Spleen (tissue), 7 donors: ENCODE measurements around the gene ADAMTSL1.

ENCODE experiments used
- POLR2A ChIP-seq, 3 donors: fragments of 450-650 bp; IDR thresholded peaks; one replicate each; pipeline ENCODE4 v1.5.1; 2017; ENCODE audit warnings: antibody characterized with exemption in 3 of 3, mild to moderate bottlenecking in 1 of 3
- POLR2AphosphoS5 ChIP-seq, 3 donors: sonication (generic); formaldehyde crosslinking; IDR thresholded peaks; one replicate each; pipeline ENCODE4 v1.5.1; 2017; ENCODE audit warnings: antibody characterized with exemption in 3 of 3
- TF ChIP-seq, protein P1 (sequence below), 11 experiments: fragments of 200-600 bp in 7 of 11; fragments of 450-650 bp in 4 of 11; sonication (generic) in 4 of 11; IDR thresholded peaks in 8 of 11; conservative IDR thresholded peaks in 3 of 11; 1 replicate in 7 of 11; 2 replicates in 4 of 11; pipeline versions ENCODE4 v1.4.0 to v1.8.0; 2016 to 2021; ENCODE audit warnings: antibody characterized with exemption in 11 of 11, inconsistent platforms in 4 of 11, mild to moderate bottlenecking in 1 of 11
- donor health status: DM: no; HTN: no; CAD: no; lungs with moderate emphysema.
- donor health status: DM: no; HTN: no; CAD: no.
- donor health status: DM: no; HTN: no; CAD: no.

DNA sequence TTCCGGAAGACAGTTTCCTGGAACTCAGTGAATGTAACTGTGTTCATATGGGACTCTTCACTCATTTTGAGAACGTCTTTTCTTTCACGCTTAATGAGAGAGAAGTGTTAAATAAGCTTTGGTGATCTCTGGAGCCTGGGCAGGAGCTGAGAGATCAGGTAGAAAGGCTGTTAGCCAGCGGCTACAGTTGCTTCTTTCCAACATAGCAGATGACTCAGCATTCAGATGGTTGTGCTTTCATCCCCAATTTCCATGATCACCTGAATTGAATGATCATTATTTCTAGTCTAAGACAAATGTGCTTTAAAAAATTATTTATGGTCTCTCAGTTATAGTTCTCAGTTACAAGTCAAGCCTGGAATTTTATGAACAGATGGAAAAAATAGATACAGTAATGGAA, 234.5 kb downstream of the ADAMTSL1 start:
- no peak for TF ChIP-seq POLR2AphosphoS5 (IDR thresholded peaks at IDR 0.05)
- TF ChIP-seq, protein P1, sequence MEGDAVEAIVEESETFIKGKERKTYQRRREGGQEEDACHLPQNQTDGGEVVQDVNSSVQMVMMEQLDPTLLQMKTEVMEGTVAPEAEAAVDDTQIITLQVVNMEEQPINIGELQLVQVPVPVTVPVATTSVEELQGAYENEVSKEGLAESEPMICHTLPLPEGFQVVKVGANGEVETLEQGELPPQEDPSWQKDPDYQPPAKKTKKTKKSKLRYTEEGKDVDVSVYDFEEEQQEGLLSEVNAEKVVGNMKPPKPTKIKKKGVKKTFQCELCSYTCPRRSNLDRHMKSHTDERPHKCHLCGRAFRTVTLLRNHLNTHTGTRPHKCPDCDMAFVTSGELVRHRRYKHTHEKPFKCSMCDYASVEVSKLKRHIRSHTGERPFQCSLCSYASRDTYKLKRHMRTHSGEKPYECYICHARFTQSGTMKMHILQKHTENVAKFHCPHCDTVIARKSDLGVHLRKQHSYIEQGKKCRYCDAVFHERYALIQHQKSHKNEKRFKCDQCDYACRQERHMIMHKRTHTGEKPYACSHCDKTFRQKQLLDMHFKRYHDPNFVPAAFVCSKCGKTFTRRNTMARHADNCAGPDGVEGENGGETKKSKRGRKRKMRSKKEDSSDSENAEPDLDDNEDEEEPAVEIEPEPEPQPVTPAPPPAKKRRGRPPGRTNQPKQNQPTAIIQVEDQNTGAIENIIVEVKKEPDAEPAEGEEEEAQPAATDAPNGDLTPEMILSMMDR (IDR thresholded peaks at IDR 0.05 in 8 of 11, conservative IDR thresholded peaks at IDR 0.05 in 3 of 11) = no peak
- TF ChIP-seq POLR2A (IDR thresholded peaks at IDR 0.05) = no peak
